Measurements from ENCODE around the gene CCR2.
"Not testable (repeated sequence)": the region's sequence is repeated elsewhere in the genome, so short reads cannot be mapped to it uniquely, and the experiment has no call there.

CCR2 gene

DNA sequence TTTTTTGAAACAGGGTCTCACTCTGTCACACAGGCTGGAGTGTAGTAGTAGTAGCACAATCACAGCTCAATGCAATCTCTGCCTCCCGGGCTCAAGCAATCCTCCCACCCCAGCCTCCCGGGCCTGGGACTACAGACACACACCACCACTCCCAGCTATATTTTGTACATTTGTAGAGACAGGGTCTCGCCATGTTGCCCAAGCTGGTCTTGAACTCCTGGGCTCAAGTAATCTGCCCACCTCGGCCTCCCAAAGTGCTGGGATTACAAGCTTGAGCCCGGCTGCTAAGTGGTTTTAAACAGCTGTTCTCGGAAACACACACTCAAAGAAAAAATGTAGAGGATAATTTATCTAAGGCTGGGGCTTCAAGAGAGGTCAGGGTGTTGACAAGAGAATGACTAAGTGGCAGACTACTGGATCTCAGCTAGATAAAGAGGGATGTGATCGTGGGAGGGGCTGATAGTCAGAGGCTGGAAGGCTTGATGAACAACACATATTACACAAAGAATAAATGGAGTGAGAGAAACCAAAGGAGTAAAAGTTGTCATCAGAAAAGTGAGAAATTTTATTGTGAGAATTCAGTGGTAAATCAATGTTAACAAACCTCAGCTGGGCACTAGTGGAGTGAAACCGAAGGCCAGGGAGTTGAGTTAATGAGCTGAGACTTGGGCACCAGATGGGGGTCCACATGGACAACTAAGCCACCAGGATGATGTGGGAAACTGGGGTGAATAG is 46.3 kb downstream of the CCR2 start:
- no peak for DNase-seq (ENCODE audit: low read depth, low spot score)
- H3K27ac ChIP-seq, result no peak overlapping the region

DNA sequence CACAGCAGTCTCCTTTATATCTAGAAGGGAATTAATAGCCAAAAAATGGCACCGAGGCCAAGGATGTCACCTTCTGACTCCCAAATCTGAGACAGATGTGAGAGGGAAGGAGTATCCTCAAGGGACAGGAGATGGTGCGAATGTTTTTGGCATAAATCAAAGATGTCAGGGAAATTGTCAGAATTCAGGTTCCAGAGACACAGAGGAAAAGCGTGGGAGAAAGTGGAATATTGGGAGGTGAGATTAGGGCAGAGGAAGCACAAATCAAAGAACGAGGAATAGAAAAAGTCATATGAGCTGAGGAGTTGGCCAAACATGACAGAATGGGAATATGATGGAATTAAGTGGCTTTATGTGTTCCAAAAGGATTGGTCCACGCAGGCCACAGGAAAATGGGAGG is 46.9 kb downstream of the CCR2 start:
- Histone ChIP-seq H3K27ac (no peak overlapping the region), H3K36me3 (ENCODE audit: insufficient read depth, low read length) (no peaks in the 10 kb centered on the region), H3K9me3 (ENCODE audit: low read depth, low read length) (no peaks in the 10 kb centered on the region), H3K4me3 (no peak overlapping the region), H3K9ac (ENCODE audit: insufficient read length) (no peak overlapping the region)
- no peak for DNase-seq (ENCODE audit: low read depth, low spot score)
- TF ChIP-seq EZH2 (IDR thresholded peaks at IDR 0.05) (no peak), FOXP2 (optimal IDR thresholded peaks at IDR 0.05; ENCODE audit: control extremely low read depth, extremely low read length, insufficient read depth) (no peak), POLR2AphosphoS5 (IDR thresholded peaks at IDR 0.05; ENCODE audit: borderline replicate concordance, low read depth, low read length) (no peak)

More for the DNA sequence above, 46.3 kb downstream of the CCR2 start:
- Histone ChIP-seq H3K36me3 (ENCODE audit: insufficient read depth, low read length) (no peaks in the 10 kb centered on the region), H3K9ac (ENCODE audit: insufficient read length) (no peak overlapping the region), H3K9me3 (ENCODE audit: low read depth, low read length) (no peaks in the 10 kb centered on the region), H3K4me3 (no peak overlapping the region)
- TF ChIP-seq EZH2 (IDR thresholded peaks at IDR 0.05) (no peak), FOXP2 (optimal IDR thresholded peaks at IDR 0.05; ENCODE audit: control extremely low read depth, extremely low read length, insufficient read depth) (no peak), POLR2AphosphoS5 (IDR thresholded peaks at IDR 0.05; ENCODE audit: borderline replicate concordance, low read depth, low read length) (no peak)

DNA sequence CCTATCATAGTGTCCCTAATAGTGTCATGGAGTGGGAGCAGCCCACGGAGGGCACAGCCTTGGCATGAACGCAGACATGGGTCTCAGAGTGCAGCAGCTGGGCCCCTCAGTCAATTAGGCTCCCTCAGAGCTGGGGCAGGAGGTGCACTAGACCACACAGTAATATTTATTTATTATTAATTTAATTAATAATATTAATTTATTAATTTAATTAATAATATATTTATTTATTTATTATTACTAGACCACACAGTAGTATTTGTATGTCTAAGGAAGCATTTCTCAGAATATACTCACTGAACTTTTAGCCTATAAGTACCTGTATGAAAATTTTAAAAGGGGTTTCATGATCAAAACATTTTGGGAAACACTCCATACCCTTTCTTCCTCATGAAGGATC is 47.7 kb downstream of the CCR2 start:
- Histone ChIP-seq H3K9me3 (ENCODE audit: low read depth, low read length) (no peaks in the 10 kb centered on the region), H3K27ac (no peak overlapping the region), H3K36me3 (ENCODE audit: insufficient read depth, low read length) (no peaks in the 10 kb centered on the region), H3K9ac (ENCODE audit: insufficient read length) (no peak overlapping the region), H3K4me3 (no peak overlapping the region)
- no peak for DNase-seq (ENCODE audit: low read depth, low spot score)
- TF ChIP-seq FOXP2 (optimal IDR thresholded peaks at IDR 0.05; ENCODE audit: control extremely low read depth, extremely low read length, insufficient read depth), result no peak
- no peak for TF ChIP-seq POLR2AphosphoS5 (IDR thresholded peaks at IDR 0.05; ENCODE audit: borderline replicate concordance, low read depth, low read length)
- no peak for TF ChIP-seq EZH2 (IDR thresholded peaks at IDR 0.05)

DNA sequence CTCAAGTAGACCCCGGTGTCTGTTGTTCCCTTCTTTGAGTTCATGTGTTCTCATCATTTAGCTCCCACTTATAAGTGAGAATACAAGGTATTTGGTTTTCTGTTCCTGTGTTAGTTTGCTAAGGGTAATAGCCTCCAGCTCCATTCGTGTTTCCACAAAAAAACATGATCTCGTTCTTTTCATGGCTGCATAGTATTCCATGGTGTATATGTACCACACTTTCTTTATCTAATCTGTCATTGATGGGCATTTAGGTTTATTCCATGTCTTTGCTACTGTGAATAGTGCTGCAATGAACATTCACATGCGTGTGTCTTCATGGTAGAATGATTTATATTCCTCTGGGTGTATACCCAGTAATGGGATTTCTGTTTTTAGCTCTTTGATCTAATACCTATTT is 49.0 kb downstream of the CCR2 start:
- H3K27ac ChIP-seq; H3K4me3 ChIP-seq; DNase-seq (ENCODE audit: low read depth, low spot score); H3K9ac ChIP-seq (ENCODE audit: insufficient read length); H3K9me3 ChIP-seq (ENCODE audit: low read depth, low read length); H3K36me3 ChIP-seq (ENCODE audit: insufficient read depth, low read length): not testable (repeated sequence)

DNA sequence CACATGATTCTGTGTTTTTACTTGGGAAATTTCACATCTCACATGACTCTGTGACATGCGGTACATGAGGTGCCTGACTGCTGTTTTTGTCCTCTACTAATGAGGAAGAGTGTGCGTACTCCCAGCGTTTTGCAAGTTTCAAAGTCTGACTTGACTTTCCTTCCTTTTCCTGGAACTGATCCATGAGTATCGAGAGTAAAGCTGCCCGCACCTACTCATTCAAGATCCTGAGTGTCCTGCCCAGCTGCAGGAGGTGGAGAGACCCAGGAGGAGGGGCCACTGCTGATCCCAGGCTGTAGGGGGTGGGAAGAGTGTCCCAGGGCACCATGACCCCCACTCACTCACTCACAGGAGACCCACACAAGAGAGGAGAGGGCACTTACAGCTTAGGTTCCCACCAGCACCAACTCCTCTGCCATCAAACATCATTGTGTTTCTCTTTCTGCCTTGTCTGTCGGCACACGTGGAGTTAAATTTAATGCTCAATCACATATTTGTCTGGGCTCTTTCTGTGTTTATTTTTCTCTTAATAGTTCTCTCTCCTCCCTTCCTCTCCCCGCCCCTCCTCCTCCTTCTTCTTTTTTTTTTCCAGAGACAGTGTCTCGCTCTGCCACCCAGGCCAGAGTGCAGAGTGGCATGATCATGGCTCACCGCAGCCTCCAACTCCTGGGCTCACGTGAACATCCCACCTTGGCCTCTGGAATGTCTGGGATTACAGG is 51.5 kb downstream of the CCR2 start:
- no peak overlapping the region for H3K9ac ChIP-seq (ENCODE audit: insufficient read length)
- no peak overlapping the region for H3K27ac ChIP-seq
- no peaks in the 10 kb centered on the region for H3K9me3 ChIP-seq (ENCODE audit: low read depth, low read length)
- no peak for TF ChIP-seq FOXP2 (optimal IDR thresholded peaks at IDR 0.05; ENCODE audit: control extremely low read depth, extremely low read length, insufficient read depth)
- no peak for TF ChIP-seq EZH2 (IDR thresholded peaks at IDR 0.05)
- TF ChIP-seq POLR2AphosphoS5 (IDR thresholded peaks at IDR 0.05; ENCODE audit: borderline replicate concordance, low read depth, low read length), result no peak
- H3K4me3 ChIP-seq, result no peak overlapping the region
- H3K36me3 ChIP-seq (ENCODE audit: insufficient read depth, low read length), result no peaks in the 10 kb centered on the region
- no peak for DNase-seq (ENCODE audit: low read depth, low spot score)

DNA sequence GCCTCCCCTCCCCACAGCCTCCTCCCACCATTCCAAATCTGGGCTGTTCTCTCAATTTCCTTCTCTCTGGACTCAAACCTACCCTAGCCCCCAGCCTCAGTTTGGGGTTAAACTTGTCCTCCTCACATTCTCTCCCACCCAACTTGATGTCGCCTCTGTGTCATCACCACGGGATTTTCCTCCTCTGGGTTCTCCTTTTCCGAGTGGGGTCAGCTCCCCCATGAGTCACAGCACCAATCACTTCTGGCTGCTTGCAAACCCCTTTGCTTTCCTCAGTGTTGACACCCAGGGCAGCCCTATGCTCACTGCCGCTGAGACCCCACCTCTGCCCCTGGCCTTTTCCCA is 52.5 kb downstream of the CCR2 start:
- H3K27ac ChIP-seq, result no peak overlapping the region
- no peaks in the 10 kb centered on the region for H3K36me3 ChIP-seq (ENCODE audit: insufficient read depth, low read length)
- no peak for TF ChIP-seq EZH2 (IDR thresholded peaks at IDR 0.05)
- no peak for TF ChIP-seq POLR2AphosphoS5 (IDR thresholded peaks at IDR 0.05; ENCODE audit: borderline replicate concordance, low read depth, low read length)
- TF ChIP-seq FOXP2 (optimal IDR thresholded peaks at IDR 0.05; ENCODE audit: control extremely low read depth, extremely low read length, insufficient read depth), result no peak
- DNase-seq (ENCODE audit: low read depth, low spot score), result no peak
- H3K9ac ChIP-seq (ENCODE audit: insufficient read length), result no peak overlapping the region
- no peaks in the 10 kb centered on the region for H3K9me3 ChIP-seq (ENCODE audit: low read depth, low read length)
- H3K4me3 ChIP-seq, result no peak overlapping the region

DNA sequence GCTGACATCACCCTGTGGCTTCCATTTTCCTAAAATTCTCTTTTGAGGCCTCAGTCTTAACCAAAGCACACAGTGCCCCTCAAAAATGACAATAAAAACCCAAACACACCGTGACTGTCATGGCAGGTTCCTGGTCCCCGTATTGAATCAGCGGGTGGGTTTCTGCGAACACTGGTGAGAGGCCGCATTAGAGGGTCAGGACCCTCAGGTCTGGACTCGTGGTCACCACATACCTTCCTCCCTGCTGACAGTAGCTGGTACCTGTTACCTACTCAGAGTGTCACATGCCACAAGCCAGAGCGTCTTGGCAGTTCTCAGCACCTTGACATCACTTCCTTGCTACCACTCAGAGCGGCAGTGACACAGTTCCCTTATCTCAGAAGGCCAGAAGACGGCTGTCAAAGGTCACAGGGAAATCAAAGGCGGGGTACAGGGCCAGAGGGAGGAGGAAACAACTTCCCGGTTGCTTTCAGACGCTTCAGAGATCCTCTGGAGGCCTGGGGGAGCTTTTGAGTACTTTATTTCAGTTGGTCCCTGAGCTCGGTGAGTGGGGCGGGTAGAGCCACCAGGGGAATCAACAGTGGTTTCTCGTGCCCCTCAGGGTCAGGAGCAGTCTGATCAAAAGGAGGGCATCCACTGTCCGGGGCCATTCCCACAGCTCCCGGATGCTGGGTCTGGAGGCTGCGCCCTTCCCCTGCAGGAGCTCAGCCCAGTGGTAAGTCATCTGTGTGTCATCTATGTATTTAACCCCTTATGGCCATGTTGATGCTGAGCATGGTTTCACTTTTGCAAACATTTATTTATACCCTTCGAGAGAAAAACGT is 53.1 kb downstream of the CCR2 start, which contains the start of the genes CCR5AS and CCRL2:
TSS of gene CCR5AS (minus strand) at position 279 of the 824 bp plus-strand sequence.
TSS of gene CCRL2 (plus strand) at position 472 of the 824 bp plus-strand sequence. CDS start 821 bp downstream, outside the sequence.
- TF ChIP-seq POLR2AphosphoS5 (IDR thresholded peaks at IDR 0.05; ENCODE audit: borderline replicate concordance, low read depth, low read length) (no peak), EZH2 (IDR thresholded peaks at IDR 0.05) (no peak), FOXP2 (optimal IDR thresholded peaks at IDR 0.05; ENCODE audit: control extremely low read depth, extremely low read length, insufficient read depth) (no peak)
- Histone ChIP-seq H3K27ac (no peak within 1 kb of the TSS), H3K4me3 (no peak within 1 kb of the TSS), H3K9me3 (ENCODE audit: low read depth, low read length) (no peaks in the 10 kb centered on the region), H3K36me3 (ENCODE audit: insufficient read depth, low read length) (no peaks in the 10 kb centered on the region), H3K9ac (ENCODE audit: insufficient read length) (no peak within 1 kb of the TSS)
- no peak for DNase-seq (ENCODE audit: low read depth, low spot score)

DNA sequence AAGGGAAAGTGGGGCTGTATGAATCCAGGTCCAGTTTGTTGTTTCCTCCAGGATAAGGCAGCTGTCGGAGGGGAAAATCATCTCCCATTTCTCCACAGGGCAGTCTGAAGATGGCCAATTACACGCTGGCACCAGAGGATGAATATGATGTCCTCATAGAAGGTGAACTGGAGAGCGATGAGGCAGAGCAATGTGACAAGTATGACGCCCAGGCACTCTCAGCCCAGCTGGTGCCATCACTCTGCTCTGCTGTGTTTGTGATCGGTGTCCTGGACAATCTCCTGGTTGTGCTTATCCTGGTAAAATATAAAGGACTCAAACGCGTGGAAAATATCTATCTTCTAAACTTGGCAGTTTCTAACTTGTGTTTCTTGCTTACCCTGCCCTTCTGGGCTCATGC is 54.1 kb downstream of the CCR2 start:
- Histone ChIP-seq H3K9me3 (ENCODE audit: low read depth, low read length) (no peaks in the 10 kb centered on the region), H3K36me3 (ENCODE audit: insufficient read depth, low read length) (no peaks in the 10 kb centered on the region), H3K9ac (ENCODE audit: insufficient read length) (no peak overlapping the region), H3K27ac (no peak overlapping the region), H3K4me3 (no peak overlapping the region)
- TF ChIP-seq FOXP2 (optimal IDR thresholded peaks at IDR 0.05; ENCODE audit: control extremely low read depth, extremely low read length, insufficient read depth) (no peak), POLR2AphosphoS5 (IDR thresholded peaks at IDR 0.05; ENCODE audit: borderline replicate concordance, low read depth, low read length) (no peak), EZH2 (IDR thresholded peaks at IDR 0.05) (no peak)
- DNase-seq (ENCODE audit: low read depth, low spot score), result no peak

Measured in SK-N-MC (cell line).